Gastroesophageal sphincter (tissue), 4 donors: ENCODE results near the gene ETFA. TPM values are rescaled to one million over a fixed set of nuclear protein-coding genes. Genes with fewer than 3 reads are reported as not detected.
"Not testable (repeated sequence)": the region's sequence is repeated elsewhere in the genome, so short reads cannot be mapped to it uniquely, and the experiment has no call there.

Experiments used
- ATAC-seq: fragments of 150-250 bp; one replicate; pipeline ENCODE4 v1.9.1; 2016; ENCODE audit warnings: mild to moderate bottlenecking, moderate library complexity
- H3K27ac ChIP-seq, 4 donors: fragments of 200-600 bp; sonication (generic) in 3 of 4; 1 replicate in 3 of 4; 2 replicates in 1 of 4; pipeline ENCODE4 v1.5.1; 2016 to 2019
- H3K27me3 ChIP-seq: fragments of 200-600 bp; sonication (generic); one replicate; pipeline ENCODE4 v1.5.1; 2019
- H3K36me3 ChIP-seq, 2 donors: fragments of 200-600 bp; sonication (generic); one replicate each; pipeline ENCODE4 v1.5.1; 2019; ENCODE audit warnings: control low read depth in 1 of 2
- H3K4me1 ChIP-seq, 3 donors: fragments of 200-600 bp; sonication (generic); 1 replicate in 2 of 3; 2 replicates in 1 of 3; pipeline ENCODE4 v1.5.1; 2016 to 2019; ENCODE audit warnings: control low read depth in 2 of 3
- H3K4me3 ChIP-seq, 2 donors: fragments of 200-600 bp; sonication (generic); one replicate each; pipeline ENCODE4 v1.5.1; 2019; ENCODE audit warnings: mild to moderate bottlenecking in 1 of 2, moderate library complexity in 1 of 2
- H3K9me3 ChIP-seq, 3 donors: fragments of 200-600 bp; sonication (generic); one replicate each; pipeline ENCODE4 v1.5.1; 2017 to 2019; ENCODE audit warnings: control low read depth in 2 of 3
- EP300 ChIP-seq: sonication (generic); formaldehyde crosslinking; IDR thresholded peaks from one replicate; pipeline ENCODE4 v1.6.1; 2017; ENCODE audit warnings: antibody characterized with exemption, mild to moderate bottlenecking
- POLR2A ChIP-seq, 2 donors: fragments of 450-650 bp; IDR thresholded peaks; one replicate each; pipeline ENCODE4 v1.6.1; 2017; ENCODE audit warnings: antibody characterized with exemption in 2 of 2, mild to moderate bottlenecking in 2 of 2, moderate library complexity in 1 of 2
- POLR2AphosphoS5 ChIP-seq: sonication (generic); formaldehyde crosslinking; IDR thresholded peaks from one replicate; pipeline ENCODE4 v1.6.1; 2017; ENCODE audit warnings: antibody characterized with exemption
- WGBS, 2 donors: methylation state at CpG; one replicate each; pipeline ENCODE4 v1.1.5; 2018; ENCODE audit warnings: low coverage in 1 of 2; 5-methylcytosine and 5-hydroxymethylcytosine counted together
- total RNA-seq, 4 donors: library from RNA; depleted of rRNA; stranded (reverse); fragments of >200 nt; gene quantifications; one replicate each; pipeline ENCODE4 v1.1.0, GENCODE V29; 2016
- TF ChIP-seq, protein P1 (sequence below), 4 experiments: fragments of 200-600 bp in 2 of 4; fragments of 450-650 bp in 2 of 4; sonication (generic) in 1 of 4; IDR thresholded peaks; one replicate each; pipeline ENCODE4 v1.5.1; 2017 to 2019; ENCODE audit warnings: antibody characterized with exemption in 4 of 4, mild to moderate bottlenecking in 2 of 4, moderate library complexity in 2 of 4

Gene ETFA
- total RNA-seq, 4 donors from 2014 or later: 113 to 168 (median 137) TPM

- no peaks in the 10 kb centered on the region for H3K27me3 ChIP-seq
- H3K36me3 ChIP-seq: no peaks in the 10 kb centered on the region
- H3K9me3 ChIP-seq: no peaks in the 10 kb centered on the region
- WGBS, 2 donors: 81 to 92% methylated on average over 2 to 5 of the region's 13 CpGs
- H3K4me1 ChIP-seq: peaks cover 0 to 35% (median 3%) of the 10 kb centered on the region in 3 donors
- peak overlapping the region in 1 of 2 donors; percentile 75 for H3K4me3 ChIP-seq
- TF ChIP-seq, protein P1, sequence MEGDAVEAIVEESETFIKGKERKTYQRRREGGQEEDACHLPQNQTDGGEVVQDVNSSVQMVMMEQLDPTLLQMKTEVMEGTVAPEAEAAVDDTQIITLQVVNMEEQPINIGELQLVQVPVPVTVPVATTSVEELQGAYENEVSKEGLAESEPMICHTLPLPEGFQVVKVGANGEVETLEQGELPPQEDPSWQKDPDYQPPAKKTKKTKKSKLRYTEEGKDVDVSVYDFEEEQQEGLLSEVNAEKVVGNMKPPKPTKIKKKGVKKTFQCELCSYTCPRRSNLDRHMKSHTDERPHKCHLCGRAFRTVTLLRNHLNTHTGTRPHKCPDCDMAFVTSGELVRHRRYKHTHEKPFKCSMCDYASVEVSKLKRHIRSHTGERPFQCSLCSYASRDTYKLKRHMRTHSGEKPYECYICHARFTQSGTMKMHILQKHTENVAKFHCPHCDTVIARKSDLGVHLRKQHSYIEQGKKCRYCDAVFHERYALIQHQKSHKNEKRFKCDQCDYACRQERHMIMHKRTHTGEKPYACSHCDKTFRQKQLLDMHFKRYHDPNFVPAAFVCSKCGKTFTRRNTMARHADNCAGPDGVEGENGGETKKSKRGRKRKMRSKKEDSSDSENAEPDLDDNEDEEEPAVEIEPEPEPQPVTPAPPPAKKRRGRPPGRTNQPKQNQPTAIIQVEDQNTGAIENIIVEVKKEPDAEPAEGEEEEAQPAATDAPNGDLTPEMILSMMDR (IDR thresholded peaks at IDR 0.05): no peak
- no peak for TF ChIP-seq EP300
- no peak for TF ChIP-seq POLR2A (IDR thresholded peaks at IDR 0.05)
- no peak for TF ChIP-seq POLR2AphosphoS5
- H3K27ac ChIP-seq: peak overlapping the region in 1 of 4 donors; percentile 89
- no peak for ATAC-seq
These were observed 1.5 kb downstream of the ETFA start for GRCh38 chr15:76309601-76310330.

DNA sequence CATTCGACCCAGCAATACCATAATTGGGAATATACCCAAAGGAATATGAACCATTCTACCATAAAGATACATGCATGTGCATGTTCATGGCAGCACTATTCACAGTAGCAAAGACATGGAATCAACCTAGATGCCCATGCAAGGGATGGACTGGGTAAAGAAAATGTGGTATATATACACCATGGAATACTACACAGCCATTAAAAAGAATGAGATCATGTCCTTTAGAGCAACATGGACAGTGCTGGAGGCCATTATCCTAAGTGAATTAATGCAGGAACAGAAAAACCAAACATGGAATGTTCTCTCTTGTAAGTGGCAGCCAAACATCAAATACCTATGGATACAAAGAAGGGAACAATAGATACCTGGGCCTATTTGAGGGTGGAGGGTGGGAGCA is 7.4 kb downstream of the ETFA start:
- H3K4me1 ChIP-seq: peaks cover 0 to 41% (median 0%) of the 10 kb centered on the region in 3 donors
- no peak for ATAC-seq
- no peaks in the 10 kb centered on the region for H3K9me3 ChIP-seq
- WGBS, 2 donors: 81 to 100% methylated on average over 1 of the region's 1 CpG
- H3K36me3 ChIP-seq: no peaks in the 10 kb centered on the region
- TF ChIP-seq POLR2A (IDR thresholded peaks at IDR 0.05): no peak
- TF ChIP-seq, protein P1 (IDR thresholded peaks at IDR 0.05): no peak
- TF ChIP-seq POLR2AphosphoS5: no peak
- TF ChIP-seq EP300: no peak
- H3K27me3 ChIP-seq: no peaks in the 10 kb centered on the region
- no peak overlapping the region for H3K27ac ChIP-seq
- no peak overlapping the region for H3K4me3 ChIP-seq

GRCh38 chr15:76299786-76300185 is 11.5 kb downstream of the ETFA start:
- H3K4me3 ChIP-seq: no peak overlapping the region
- ATAC-seq: no peak
- H3K36me3 ChIP-seq: no peaks in the 10 kb centered on the region
- 55 to 69% methylated on average over 1 of the region's 1 CpG for WGBS, 2 donors
- no peak overlapping the region for H3K27ac ChIP-seq
- no peak for TF ChIP-seq POLR2A (IDR thresholded peaks at IDR 0.05)
- TF ChIP-seq POLR2AphosphoS5: no peak
- TF ChIP-seq EP300: no peak
- TF ChIP-seq, protein P1 (IDR thresholded peaks at IDR 0.05): no peak
- peaks cover 0 to 33% (median 0%) of the 10 kb centered on the region in 3 donors for H3K4me1 ChIP-seq
- H3K27me3 ChIP-seq: no peaks in the 10 kb centered on the region
- no peaks in the 10 kb centered on the region for H3K9me3 ChIP-seq

GRCh38 chr15:76298986-76299385 is 12.3 kb downstream of the ETFA start:
- Histone ChIP-seq H3K36me3 (no peaks in the 10 kb centered on the region), H3K27ac (no peak overlapping the region), H3K27me3 (no peaks in the 10 kb centered on the region), H3K4me3 (no peak overlapping the region), H3K4me1 (peaks cover 0 to 41% (median 0%) of the 10 kb centered on the region in 3 donors), H3K9me3 (no peaks in the 10 kb centered on the region)
- ATAC-seq: no peak
- TF ChIP-seq POLR2AphosphoS5 (no peak), POLR2A (IDR thresholded peaks at IDR 0.05) (no peak), EP300 (no peak)
- TF ChIP-seq, protein P1 (IDR thresholded peaks at IDR 0.05): no peak
- WGBS, 2 donors: 79 to 84% methylated on average over 3 of the region's 3 CpGs

DNA sequence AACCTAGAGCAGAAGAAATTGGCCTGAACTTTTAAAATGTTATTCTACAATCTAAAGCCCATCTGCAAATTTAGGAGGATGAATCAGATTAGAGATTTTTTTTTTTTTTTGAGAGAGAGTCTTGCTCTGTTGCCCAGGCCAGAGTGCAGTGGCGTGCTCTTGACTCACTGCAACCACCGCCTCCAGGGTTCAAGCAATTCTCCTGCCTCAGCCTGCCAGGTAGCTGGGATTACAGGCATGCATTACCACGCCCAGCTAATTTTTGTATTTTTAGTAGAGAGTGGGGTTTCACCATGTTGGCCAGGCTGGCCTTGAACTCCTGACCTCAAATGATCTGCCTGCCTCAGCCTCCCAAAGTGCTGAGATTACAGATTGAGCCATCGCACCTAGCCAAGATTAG is 13.3 kb downstream of the ETFA start:
- 93% methylated on average over 4 of the region's 4 CpGs; no CpG with 5 or more reads in 1 of the 2 donors for WGBS, 2 donors
- H3K27me3 ChIP-seq, H3K36me3 ChIP-seq, H3K27ac ChIP-seq, ATAC-seq, H3K4me3 ChIP-seq, H3K9me3 ChIP-seq: not testable (repeated sequence)
- peaks cover 0 to 48% (median 4%) of the 10 kb centered on the region in 3 donors for H3K4me1 ChIP-seq
